Brain microvascular endothelial cell (primary cell): ENCODE data around the gene DRC3.

Experiments used
- DNase-seq: peaks from one replicate; pipeline ENCODE4 v3.0.0-alpha.2; 2020
- H3K27ac ChIP-seq: fragments of 250-450 bp; sonication (Bioruptor Pico); 2 replicates; pipeline ENCODE4 v1.5.1; 2020; ENCODE audit warnings: mild to moderate bottlenecking, moderate library complexity
- H3K27me3 ChIP-seq: fragments of 250-450 bp; sonication (Bioruptor Pico); replicated peaks from 2 replicates; pipeline ENCODE4 v1.5.1; 2020; ENCODE audit warnings: mild to moderate bottlenecking
- H3K36me3 ChIP-seq: fragments of 250-450 bp; sonication (Bioruptor Pico); replicated peaks from 2 replicates; pipeline ENCODE4 v1.5.1; 2020; ENCODE audit warnings: mild to moderate bottlenecking
- H3K4me3 ChIP-seq: 2 replicates; pipeline ENCODE4 v1.5.1; 2011; ENCODE audit warnings: low read depth, mild to moderate bottlenecking, control low read depth, low read length, moderate library complexity
- in situ Hi-C: cut with HindIII; loops from 2 replicates; pipeline ENCODE4 v1.10.0; 2017; ENCODE audit warnings: low sequenced_read_pairs, low pct_ligation_motif_present
- TF ChIP-seq, protein P1 (sequence below): IDR thresholded peaks from 2 replicates; pipeline ENCODE4 v1.5.1; 2011; ENCODE audit warnings: low read depth, mild to moderate bottlenecking, moderate library complexity, low read length, control low read depth, inconsistent platforms; ENCODE audit errors: missing control alignments

The DRC3 gene

DNA sequence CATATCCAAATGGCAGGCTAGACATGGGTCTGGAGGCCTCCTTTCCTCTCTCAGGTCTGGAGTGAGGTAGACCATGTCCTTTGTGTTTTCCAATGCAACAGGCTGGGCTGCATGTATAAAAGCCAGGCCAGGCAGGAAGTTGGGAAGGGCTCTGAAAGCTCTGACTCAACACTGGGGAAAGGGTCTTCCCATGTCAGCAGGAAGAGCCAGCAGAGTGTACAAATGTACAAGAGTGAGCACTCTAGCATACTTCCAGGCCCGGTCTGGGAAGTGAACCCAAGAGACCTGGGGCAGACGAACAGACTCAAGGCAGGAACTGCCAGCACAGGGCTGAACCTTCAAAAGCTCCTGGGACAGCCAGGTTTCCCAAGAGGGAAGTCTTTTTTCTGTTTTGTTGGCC lies 59.3 kb downstream of the DRC3 start:
- H3K27ac ChIP-seq, result peak overlapping the region; percentile 40

DNA sequence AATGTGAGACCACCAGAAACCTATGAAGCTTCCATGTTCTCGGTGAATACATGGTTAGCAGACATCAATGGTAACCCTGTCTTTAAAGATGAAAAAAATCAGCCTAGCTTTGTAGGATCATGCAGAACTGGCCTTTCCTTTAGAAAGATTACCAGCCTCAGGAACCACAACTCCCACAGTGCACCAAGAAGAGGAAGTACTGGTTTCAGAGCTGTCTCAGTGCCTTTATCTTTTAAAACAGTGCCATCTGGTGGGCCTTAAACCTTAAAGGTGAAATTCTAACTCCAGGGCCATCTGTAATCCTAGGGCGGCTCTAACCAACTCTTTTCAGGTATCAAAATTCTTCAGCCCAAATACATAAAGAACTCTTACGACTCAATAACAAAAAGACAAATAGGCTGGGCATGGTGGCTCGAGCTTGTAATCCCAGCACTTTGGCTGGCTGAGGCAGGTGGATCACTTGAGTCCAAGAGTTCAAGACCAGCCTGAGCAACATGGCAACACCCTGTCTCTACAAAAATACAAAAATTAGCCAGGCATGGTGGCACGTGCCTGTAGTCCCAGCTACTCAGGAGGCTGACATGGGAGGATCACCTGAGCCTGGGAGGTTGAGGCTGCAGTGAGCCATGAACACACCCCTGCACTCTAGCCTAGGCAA lies 60.9 kb downstream of the DRC3 start:
- peak; percentile 76 for DNase-seq

More for the DNA sequence above, 59.3 kb downstream of the DRC3 start:
- in situ Hi-C loops, result loop anchor here (10.0 kb wide), 1 partner anchor 137 kb away; no protein-coding TSS in a partner anchor
- TF ChIP-seq, protein P1, sequence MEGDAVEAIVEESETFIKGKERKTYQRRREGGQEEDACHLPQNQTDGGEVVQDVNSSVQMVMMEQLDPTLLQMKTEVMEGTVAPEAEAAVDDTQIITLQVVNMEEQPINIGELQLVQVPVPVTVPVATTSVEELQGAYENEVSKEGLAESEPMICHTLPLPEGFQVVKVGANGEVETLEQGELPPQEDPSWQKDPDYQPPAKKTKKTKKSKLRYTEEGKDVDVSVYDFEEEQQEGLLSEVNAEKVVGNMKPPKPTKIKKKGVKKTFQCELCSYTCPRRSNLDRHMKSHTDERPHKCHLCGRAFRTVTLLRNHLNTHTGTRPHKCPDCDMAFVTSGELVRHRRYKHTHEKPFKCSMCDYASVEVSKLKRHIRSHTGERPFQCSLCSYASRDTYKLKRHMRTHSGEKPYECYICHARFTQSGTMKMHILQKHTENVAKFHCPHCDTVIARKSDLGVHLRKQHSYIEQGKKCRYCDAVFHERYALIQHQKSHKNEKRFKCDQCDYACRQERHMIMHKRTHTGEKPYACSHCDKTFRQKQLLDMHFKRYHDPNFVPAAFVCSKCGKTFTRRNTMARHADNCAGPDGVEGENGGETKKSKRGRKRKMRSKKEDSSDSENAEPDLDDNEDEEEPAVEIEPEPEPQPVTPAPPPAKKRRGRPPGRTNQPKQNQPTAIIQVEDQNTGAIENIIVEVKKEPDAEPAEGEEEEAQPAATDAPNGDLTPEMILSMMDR, result no peak
- DNase-seq, result peak; percentile 20
- Histone ChIP-seq H3K4me3 (no peak overlapping the region), H3K36me3 (no peaks in the 10 kb centered on the region), H3K27me3 (no peaks in the 10 kb centered on the region)

DNA sequence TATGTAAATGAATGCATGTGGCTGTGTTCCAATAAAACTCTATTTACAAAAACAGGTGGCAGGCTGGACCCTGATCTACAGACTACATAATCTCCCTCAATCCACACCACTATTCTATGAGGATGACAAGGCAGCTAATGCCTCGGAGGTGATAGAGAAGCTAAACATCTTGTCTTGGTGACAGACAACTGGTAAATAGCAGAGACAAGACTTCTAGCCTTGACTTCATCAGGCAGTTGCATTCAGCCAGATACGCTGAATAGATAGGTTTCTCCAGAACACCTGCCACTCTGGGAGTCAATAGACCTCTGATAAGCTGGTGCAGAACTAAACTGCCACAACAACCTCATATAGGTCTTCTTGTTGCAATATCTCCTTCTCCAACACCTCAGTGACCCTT lies 63.0 kb downstream of the DRC3 start:
- H3K27ac ChIP-seq, result no peak overlapping the region
- TF ChIP-seq, protein P1, result no peak
- no peaks in the 10 kb centered on the region for H3K36me3 ChIP-seq
- H3K27me3 ChIP-seq, result no peaks in the 10 kb centered on the region
- no peak for DNase-seq
- H3K4me3 ChIP-seq, result no peak overlapping the region
- in situ Hi-C loops, result loop anchor here (10.0 kb wide), 1 partner anchor 141 kb away; no protein-coding TSS in a partner anchor

More for the DNA sequence above, 60.9 kb downstream of the DRC3 start:
- H3K27me3 ChIP-seq, result no peaks in the 10 kb centered on the region
- in situ Hi-C loops, result loop anchor here (10.0 kb wide), 1 partner anchor 139 kb away; no protein-coding TSS in a partner anchor
- no peak overlapping the region for H3K4me3 ChIP-seq
- H3K36me3 ChIP-seq, result no peaks in the 10 kb centered on the region
- TF ChIP-seq, protein P1, result peak; percentile 63
- H3K27ac ChIP-seq, result no peak overlapping the region

DNA sequence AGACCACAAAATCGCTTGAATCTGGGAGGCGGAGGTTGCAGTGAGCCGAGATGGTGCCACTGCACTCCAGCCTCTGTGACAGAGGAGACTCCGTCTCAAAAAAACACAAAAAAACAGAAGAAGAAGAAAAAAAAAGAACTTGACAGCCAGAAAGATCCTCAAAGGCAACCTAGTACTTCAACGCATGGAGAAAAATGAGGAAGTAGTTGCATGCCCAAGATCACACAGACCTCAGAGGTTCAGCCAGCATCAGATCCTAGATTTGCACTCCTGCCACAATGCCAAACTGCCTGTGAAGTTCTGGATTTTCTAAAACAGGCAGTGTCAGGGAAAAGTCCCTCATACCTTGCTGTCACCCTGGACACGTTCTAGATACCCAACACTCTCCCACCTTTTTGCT lies 64.8 kb downstream of the DRC3 start:
- in situ Hi-C loops, result loop anchor here (10.0 kb wide), 1 partner anchor 143 kb away; no protein-coding TSS in a partner anchor
- Histone ChIP-seq H3K36me3 (no peaks in the 10 kb centered on the region), H3K27me3 (no peaks in the 10 kb centered on the region), H3K27ac (no peak overlapping the region), H3K4me3 (no peak overlapping the region)
- DNase-seq, result no peak
- TF ChIP-seq, protein P1, result no peak

DNA sequence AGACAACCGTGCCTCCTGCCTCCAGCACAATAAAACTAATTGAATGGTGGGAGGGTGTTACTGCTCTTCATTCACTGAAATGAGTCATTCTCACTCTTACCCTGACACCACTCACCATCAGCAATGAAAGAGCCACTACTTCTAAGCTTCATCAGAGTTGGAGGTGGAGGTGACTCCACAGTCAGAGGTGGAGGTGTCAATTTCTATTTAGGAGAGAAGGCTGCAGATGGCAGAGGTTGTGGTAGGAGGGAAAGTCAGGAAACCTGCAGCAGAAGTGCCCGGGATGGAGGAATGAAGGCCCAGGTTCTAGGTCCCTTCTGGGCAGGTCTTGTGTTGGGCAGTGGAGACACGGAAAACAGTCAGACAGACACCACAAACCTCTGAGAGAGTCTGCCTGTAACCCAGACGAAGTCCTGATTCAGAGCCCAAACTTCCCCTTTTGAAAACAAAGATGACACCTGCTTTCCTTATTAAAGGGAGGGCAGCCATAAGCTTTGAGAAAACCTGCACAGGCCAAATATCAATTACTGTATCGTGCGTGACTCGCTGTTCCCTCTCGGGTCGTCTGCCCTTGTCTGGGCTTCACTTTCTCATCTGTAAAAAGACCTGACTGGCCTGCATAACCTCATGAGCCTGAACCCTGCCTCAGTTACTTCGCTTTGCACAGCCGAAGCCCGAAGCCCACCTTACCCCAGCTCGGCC lies 65.6 kb downstream of the DRC3 start:
- Histone ChIP-seq H3K4me3 (peak overlapping the region; percentile 94), H3K27ac (peak overlapping the region; percentile 50), H3K36me3 (no peaks in the 10 kb centered on the region), H3K27me3 (no peaks in the 10 kb centered on the region)
- in situ Hi-C loops, result loop anchor here (10.0 kb wide), 1 partner anchor 143 kb away; no protein-coding TSS in a partner anchor
- no peak for DNase-seq
- TF ChIP-seq, protein P1, result no peak
